Activated T-cell treated with anti-CD3 and anti-CD28 coated beads for 48 hours (primary cell): ENCODE measurements around the gene SLC18A3.

Experiments used
- DNase-seq: peaks from one replicate; pipeline ENCODE4 v3.0.0-alpha.2; 2020; ENCODE audit warnings: low read depth

SLC18A3 gene

GRCh38 chr10:49610114-49610457, at the start of gene SLC18A3:
Gene SLC18A3 (plus strand): TSS chr10:49610310. CDS start chr10:49610741, 431 bp downstream.
- DNase-seq, result no peak

- no peak for DNase-seq
Measured at GRCh38 chr10:49560526-49560925, 49.6 kb upstream of the SLC18A3 start.

GRCh38 chr10:49562893-49563292, 47.2 kb upstream of the SLC18A3 start:
- DNase-seq, result no peak

- DNase-seq, result no peak
Measured at GRCh38 chr10:49564461-49565009, 45.6 kb upstream of the SLC18A3 start.

GRCh38 chr10:49567810-49568209, 42.3 kb upstream of the SLC18A3 start:
- no peak for DNase-seq

- DNase-seq, result no peak
Measured at GRCh38 chr10:49568235-49568634, 41.9 kb upstream of the SLC18A3 start.

GRCh38 chr10:49569031-49569631, 41.0 kb upstream of the SLC18A3 start:
- DNase-seq, result no peak

GRCh38 chr10:49571388-49571787, 38.7 kb upstream of the SLC18A3 start:
- DNase-seq, result no peak

- DNase-seq, result no peak
Measured at GRCh38 chr10:49572594-49573114, 37.5 kb upstream of the SLC18A3 start.

- no peak for DNase-seq
Measured at GRCh38 chr10:49575489-49576072, 34.5 kb upstream of the SLC18A3 start.

GRCh38 chr10:49577182-49577925, 32.8 kb upstream of the SLC18A3 start:
- DNase-seq, result no peak

GRCh38 chr10:49578392-49578791, 31.7 kb upstream of the SLC18A3 start:
- DNase-seq, result no peak

- no peak for DNase-seq
Measured at GRCh38 chr10:49579621-49580020, 30.5 kb upstream of the SLC18A3 start.

GRCh38 chr10:49585387-49585786, 24.7 kb upstream of the SLC18A3 start:
- DNase-seq, result no peak

GRCh38 chr10:49587981-49588380, 22.1 kb upstream of the SLC18A3 start:
- DNase-seq, result no peak

GRCh38 chr10:49592726-49593563, 17.2 kb upstream of the SLC18A3 start:
- DNase-seq, result peak; percentile 43

GRCh38 chr10:49593564-49593875, 16.6 kb upstream of the SLC18A3 start:
- no peak for DNase-seq

- DNase-seq, result no peak
Measured at GRCh38 chr10:49593998-49594397, 16.1 kb upstream of the SLC18A3 start.

GRCh38 chr10:49594594-49594993, 15.5 kb upstream of the SLC18A3 start:
- no peak for DNase-seq

- DNase-seq, result no peak
Measured at GRCh38 chr10:49595003-49595712, 15.0 kb upstream of the SLC18A3 start.

- DNase-seq, result no peak
Measured at GRCh38 chr10:49595713-49596492, 14.2 kb upstream of the SLC18A3 start.
